Measurements from ENCODE around the gene TSSK2.
A peak's percentile ranks its signal among the peaks of the same experiment; 100 is the strongest.

The TSSK2 gene

DNA sequence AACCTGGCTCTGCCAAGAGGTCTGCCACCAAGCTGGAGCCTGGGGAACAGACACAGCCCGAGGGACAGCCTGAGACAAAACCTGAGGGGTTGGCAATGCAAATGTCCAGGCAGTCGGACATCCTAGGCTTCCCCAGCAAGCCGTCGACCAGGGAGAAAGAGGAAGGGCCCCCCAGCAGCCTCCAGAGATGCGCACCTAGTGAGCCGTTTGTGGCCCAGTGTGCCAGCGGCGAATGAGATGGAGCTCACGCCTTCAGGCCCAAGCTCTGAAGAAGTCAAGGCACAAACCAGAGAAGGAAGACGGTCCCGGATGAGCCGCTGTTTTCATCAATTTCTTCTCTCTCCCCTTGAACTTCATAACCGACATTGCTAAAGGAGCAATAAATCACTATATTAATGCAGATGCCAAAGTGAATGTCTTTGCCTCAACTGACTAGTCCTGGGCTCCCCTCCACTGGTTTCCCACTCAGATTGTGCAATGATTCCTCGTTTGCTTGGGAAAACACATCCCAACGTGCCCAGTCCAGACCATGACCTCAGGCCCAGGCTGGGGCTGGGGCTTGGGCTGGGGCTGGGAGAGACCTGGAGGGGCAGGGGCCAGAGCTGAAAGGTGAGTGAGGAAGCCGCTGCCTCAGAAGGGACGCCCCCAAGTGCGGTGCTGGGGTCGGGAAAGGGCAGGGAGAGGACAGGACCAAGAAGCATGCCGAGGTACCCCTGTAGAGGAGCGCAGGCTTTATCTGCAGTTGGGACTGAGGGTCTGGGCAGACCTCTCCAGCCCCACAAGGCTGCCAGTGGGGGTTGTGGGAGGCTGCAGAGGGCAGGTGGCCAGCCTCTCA, 5.4 kb upstream of the TSSK2 start:
- no peak for DNase-seq

DNA sequence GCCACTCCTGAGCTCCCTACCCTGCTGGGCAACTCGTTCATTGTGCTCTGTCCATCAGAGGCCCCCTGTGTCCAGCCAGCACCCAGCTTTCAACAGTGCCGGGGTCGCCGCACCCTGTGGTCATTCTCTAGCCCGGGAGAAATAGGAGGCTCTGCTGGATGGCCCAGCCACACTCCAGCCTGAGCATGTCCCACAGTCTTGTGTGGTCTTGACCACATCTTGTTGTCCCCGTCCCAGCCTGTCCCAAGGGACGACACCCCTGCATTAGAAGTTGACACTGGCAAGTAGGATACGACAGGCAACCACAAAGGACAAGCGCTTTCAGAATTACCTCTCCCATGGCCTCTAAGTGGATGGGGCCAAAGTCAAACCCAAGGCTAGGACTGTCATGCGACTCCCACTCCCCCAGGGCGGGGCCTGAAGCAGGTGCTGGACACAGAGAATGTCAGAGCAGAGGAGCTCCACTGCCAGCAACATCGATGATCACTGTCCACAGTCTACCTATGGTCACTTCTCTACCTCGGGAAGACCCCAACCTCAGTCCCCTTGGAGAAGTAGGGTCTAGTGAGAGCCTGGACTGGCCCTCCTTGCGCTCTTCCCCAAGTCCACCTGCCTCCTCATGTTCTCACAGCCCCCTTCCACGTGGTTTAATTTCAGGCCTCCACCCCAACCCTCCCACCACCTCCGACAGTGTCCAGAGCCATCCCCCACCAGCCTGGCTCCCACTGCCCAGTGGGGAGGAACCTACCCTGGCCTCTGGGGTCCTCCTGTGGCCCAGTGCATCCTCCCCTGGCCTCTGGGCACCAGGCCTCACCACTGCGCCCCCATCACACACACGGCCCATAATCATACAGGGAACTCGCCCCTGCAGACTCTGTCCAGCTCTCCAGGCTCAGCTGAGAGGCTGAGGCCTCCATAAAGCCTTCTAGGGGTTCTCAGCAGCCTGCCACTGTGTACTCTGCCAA, 4.5 kb upstream of the TSSK2 start:
- no peak for DNase-seq

DNA sequence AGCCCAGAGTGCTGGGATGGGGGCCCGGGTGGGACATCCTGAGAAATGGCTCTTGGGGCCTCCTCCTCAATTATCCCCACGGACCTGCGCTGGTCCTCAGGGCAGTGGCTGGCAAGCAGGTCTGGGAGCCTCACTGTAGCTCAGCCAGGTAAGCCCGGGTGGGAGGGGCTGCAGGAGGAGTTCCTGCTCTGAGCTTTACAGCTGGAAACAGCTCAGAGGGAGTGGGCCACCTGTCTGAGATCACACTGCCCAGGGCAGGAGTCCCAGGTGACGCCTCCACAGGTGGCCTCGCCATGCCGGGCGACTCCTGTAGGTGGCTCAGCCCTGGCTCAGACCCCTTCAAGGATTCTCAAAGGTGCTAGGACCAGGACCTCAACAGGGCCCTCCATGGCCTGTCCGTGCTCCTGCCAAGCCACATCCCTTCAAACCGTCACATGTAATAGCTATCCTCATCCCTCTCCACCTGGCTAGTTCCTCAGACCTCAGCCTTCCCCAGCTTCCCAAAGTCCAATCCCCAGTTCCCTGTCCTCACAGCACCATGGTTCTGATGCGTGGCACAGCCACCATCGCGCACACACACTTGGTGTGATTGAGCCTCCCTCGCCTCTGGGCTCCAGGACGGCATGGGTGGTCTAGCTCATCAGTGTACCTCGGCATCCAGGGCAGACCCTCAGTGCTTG, 3.6 kb upstream of the TSSK2 start:
- DNase-seq, result no peak

DNA sequence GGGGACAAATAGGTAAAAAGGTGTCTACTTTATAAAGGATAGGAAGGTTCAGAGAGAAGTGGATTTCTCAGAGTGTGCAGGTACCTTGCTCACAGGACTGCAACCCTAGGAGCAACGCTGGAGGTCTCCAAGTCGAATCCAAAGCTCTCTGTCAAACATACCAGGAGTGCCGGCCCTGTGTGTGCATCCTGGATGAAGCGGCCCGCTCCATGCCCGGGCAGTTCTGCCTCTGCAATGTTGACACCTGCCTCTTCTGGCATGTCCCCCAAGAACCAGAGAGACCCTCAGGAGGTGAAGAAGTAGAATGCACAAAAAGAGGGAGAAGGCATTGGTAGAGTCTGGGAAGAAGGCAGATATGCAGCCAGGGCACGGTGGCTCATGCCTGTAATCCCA, 3.1 kb upstream of the TSSK2 start:
- no peak for DNase-seq

DNA sequence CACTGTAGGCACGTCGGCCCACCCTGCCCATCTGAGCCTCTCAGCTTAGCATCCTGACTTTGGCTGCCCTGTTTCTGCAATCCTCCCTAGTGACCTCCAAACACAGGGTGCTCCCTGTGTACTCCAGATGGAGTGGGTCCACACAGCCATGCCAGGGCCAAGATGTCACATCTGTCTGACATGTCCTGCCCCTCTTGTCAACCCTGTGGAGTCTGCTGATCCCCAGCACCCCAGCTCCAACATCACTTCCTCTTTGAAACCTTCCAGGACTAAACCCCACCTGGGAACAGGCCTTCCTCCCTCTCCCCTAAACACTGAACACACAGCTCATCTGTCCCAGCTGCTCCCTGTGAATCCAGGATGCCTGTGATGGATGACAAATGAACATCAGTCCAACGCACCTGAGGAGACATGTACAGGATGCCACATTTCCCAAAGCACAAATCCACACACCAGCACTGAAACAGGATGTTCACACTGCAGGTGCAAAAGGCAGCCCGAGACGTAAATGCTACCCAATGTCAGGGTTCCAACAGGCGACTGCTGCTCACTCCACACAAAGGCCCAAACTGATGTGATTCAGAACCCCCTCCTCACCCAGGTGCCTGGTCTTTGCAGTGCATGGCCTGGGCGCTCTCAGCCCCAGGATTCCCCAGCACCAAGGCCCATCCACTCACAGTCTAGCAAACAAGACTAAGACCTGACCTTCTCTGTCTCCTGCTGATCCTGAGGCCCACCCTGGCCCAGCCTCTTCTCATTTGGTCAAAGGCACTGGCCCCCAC, 2.0 kb upstream of the TSSK2 start:
- DNase-seq, result no peak

DNA sequence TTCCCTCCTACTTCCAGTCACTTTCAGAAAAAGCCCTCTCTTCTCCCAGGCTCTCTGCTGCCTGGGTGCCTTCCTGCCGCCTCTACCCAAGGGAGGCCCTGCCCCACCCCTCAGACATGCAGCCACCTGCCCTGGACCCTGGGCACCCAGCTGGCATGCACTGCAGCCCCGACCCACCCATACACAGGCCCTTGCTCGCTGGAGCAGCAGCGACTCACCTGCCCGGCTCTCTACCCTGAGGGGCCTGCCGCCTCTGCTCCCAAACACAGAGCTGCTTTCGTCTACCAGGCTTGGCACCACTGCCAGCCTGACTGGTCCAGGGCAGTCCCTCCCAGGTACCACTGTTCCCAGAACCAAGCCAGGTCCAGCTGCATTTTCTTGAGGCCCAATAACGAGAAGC, 1.2 kb upstream of the TSSK2 start:
- no peak for DNase-seq

DNA sequence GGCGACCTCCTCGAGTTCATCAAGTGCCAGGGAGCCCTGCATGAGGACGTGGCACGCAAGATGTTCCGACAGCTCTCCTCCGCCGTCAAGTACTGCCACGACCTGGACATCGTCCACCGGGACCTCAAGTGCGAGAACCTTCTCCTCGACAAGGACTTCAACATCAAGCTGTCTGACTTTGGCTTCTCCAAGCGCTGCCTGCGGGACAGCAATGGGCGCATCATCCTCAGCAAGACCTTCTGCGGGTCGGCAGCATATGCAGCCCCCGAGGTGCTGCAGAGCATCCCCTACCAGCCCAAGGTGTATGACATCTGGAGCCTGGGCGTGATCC, 542 bp downstream of the TSSK2 start:
- no peak for DNase-seq

DNA sequence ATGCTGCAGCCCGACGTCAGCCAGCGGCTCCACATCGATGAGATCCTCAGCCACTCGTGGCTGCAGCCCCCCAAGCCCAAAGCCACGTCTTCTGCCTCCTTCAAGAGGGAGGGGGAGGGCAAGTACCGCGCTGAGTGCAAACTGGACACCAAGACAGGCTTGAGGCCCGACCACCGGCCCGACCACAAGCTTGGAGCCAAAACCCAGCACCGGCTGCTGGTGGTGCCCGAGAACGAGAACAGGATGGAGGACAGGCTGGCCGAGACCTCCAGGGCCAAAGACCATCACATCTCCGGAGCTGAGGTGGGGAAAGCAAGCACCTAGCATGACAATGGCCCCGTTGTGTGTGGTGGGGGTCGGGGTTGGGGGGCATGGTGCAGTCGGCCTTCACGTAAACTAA, 1.0 kb downstream of the TSSK2 start:
- DNase-seq, result no peak

DNA sequence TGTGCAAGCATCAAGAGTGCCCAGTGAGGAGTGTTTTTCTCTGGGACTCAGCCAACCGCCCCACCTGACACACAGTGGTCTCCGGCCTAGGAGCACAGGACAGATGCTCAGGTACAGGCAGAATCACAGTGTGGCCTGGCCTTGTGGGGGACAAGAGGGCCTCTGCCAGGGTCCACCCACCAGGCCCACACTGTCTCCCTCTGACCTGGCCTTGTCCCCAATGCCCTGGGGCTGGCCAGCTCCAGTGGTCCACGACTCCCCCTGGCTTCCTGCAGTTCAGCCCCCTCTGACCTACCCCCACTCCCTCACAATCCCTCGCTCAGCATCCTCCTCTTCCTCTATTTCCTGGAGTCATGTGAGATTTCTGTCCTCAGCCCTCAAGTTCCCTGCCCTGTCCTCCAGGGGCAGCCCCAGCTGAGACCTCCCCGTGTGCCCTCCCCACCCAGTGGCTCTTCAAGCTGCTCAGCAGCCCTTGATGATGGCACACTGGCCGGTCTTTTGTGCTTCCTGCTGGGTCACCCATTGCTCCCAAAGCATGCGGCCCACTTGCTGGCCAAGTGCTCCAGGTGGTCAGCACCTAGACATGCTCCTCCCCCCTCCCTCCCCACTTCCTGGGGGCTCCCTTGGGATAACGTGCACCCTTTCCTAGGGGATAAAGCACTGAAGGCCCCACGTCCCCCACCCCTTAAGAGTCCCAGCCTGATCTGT, 1.7 kb downstream of the TSSK2 start:
- no peak for DNase-seq

DNA sequence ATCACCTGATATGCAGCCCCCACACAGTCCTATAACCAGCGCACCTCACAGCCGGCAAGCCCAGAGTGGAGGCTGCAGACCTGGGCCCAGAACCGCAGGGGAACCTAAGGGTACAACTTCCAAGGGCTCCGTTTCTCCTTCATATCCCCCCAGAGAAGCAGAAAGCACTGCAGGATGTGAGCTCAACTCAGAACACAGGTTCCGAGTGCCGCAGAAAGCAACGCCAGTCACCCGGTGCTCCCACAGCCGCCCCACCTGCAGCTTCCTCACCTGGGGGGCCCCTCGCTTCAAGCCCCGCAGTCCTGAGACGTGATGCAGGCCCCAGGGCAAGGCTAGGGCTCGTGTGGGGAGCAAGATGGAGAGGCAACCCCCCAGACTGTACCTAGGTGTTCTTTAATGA, 2.5 kb downstream of the TSSK2 start:
- no peak for DNase-seq

DNA sequence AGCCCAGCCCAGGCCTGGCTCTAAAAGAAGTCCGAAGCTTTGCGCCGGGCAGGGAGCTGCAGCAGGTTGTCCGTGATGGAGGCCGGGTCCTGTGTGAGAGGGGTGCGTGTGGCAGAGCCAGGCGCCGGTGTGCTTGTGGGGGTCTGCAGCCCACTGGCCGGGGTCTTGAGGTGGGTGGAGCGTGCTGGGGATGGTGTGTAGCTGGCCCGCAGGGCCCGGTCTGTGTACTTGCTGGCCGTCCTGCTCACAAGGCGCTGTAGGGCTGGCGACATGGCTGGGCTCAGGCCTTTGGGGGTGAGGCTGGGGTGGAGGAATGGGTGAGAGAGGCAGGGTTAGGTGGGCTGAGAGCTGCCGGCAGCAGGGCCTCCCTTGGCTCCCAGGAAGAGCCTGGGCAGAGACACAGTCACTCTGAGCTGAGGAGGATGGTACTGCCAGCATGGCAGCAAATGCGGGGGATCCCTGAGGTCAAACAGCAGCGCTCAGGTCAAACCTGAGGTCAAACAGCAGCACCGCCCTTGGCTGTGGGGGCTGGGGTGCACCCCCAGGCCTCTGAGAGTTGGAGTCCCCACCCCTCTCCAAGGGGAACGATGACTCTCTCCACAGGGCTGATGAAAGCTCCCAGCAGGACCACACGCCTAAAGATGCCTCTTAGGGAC, 3.2 kb downstream of the TSSK2 start:
- no peak for DNase-seq

DNA sequence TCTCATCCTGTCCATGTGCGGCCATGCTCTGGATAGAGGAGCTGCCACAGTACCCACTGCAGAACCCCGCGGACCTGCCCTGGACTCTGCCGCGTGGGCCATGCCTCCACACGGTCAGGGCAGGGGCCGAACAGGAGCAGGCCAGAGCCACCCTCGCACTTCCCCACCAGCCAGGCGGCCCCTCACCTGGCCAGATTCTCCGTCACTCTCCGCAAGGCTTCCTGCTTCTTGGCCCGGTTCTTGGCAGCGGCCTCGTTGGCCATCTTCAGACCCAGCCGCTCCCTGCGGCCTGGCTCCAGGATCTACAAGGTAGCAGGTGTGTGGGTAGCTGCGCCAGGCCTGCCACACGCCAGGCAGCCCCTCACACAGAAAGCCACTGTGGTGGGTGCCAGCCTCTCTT, 3.8 kb downstream of the TSSK2 start:
- DNase-seq, result no peak

DNA sequence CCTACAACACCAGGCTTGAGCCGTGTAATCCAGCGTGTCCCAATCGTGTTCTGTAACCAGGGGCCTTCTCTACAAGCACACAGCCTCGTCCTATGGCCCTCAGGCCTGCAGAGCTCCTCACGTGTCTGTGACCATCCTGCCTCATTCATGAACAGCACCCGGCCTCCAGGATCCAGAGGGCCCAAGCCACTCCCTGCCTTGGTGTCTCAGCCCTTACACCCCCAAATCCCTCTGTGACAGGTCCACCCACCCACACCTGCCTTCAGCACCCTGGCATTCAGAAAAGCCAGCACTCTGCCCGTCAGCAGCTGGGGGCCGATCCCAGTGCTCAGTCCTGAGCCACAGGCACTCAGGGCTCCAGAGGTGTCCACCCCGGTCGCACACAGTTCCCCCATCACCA, 5.8 kb downstream of the TSSK2 start:
- no peak for DNase-seq

DNA sequence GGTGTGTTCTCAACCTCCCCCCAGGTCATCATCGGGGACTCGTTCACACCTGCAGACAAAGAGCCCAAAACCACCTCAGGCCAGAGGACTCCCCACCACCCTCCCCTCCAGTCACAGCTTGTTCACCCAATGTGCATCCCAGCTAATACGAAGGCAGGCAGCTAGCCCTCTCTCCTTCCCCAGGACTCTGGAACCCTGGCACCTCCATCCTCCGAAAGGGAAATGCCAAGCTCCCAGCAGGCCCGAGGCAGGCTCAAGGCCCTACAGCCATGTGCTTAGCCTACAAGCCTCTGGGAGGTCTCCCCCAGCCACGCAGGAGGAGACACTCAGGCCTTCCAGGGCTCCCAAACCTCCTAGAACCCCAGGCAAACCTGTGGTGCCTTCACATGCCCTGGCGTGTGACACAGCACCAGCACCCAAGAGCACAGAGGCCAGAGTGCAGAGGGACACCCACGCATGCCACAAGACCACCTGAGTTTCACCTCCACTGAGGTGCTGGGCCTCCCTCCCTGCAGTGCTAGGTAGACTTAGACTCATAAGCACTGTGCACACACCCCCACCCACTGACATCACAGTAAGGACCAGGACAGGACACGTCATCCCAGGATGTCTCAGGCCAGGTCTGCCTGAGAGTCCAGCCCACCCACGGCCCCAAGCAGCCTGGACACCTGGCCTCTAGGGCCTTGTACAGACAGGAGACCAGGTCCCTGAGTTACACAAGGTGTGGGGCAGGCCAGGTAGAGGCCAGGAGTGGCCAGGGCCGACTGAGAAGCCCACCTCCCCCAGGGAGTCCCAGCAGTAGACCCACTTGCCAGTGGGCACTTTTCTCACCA, 6.5 kb downstream of the TSSK2 start:
- DNase-seq, result no peak

DNA sequence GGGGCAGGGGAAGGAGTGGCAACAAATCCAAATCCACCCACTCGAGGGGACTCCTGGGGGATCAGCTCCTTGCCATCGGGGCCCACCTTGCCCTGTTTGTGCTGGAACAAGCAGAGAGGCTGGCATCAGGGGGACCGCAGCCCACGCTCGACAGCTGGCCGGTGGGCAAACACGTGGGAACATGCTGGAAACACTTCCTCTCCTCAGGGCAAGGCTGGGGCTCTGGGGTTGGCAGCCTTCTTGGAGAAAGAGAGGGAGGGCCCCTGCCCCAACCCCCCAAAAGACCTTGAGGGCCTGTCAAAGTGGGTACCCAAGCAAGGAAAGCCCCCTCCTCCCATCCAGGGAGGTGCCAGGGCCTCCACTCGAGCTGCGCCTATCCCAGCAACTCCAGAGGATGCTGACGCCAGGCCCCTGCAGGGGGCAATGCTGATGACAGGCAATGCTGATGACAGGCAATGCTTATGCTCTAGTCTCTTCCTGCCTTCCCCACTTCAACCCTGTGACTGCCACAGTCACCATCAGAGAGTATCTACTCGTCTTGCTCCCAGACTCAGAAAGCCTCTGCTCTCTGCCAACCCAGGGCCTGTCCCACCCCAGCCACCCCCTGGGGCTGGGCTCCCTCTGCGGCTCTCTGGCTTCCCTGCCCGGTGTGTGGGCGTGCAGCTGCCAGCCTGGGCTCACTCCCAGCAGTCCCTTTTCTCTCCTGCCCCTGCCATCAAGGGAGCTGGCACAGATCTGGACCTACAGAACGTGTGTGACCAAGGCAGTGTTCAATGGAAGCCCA, 7.3 kb downstream of the TSSK2 start:
- peak in 1 of 2 donors; percentile 1 for DNase-seq

DNA sequence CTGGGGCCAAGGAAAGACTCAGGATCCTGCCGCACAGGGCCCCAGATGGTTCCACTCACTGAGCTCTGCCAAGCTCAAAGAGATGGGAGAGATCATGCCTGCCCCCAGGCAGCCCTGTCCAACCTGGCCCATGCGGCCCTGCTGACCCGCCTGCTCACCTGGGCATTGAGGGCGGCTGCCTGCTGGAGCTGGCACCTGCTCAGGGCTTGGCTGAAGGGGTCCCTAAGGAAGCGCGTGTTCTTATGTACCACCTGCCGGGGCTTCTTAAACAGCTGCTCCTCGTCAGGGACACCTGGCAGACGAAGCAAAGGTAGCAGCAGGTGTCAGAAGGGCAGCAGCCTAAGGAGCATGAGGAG, 7.9 kb downstream of the TSSK2 start:
- DNase-seq, result no peak

DNA sequence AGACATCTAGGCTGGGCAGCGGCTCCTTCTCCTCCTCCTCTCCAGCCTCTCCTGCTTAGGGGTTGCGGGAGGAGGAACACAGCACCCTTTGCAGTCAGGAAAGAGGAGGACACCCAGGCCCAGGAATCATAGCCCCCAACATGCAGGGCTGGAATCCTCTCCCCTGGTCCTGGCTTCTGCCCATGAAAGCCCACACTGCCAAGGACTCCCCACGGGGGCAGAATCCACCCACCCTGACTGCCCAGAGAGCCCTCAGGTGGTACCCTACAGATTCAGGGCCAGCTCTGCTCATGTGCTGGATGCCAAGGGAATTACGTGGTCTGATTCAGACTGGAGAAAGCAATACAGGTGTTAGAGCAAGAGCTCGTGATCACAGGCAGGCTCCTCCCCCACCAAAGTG, 8.9 kb downstream of the TSSK2 start:
- DNase-seq, result no peak

DNA sequence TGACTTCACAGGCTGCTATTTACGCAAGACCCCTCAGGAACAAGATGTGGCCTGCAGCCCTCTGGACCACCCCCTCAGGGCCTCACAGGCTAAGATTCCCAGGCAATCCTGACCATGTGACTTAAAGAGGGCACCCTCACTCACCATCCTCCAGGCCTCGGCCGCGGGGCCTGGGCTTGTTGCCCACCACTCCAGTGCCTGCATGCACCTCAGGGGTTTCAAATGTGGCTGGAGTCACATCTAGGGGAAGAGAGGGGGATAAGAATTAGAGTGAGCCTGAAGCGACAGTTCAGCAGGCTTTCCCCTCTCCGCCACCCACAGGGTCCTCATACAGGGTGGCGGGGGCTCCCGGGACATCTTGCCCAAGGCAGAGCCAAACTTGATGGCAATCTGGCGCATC, 11.3 kb downstream of the TSSK2 start:
- DNase-seq, result no peak

DNA sequence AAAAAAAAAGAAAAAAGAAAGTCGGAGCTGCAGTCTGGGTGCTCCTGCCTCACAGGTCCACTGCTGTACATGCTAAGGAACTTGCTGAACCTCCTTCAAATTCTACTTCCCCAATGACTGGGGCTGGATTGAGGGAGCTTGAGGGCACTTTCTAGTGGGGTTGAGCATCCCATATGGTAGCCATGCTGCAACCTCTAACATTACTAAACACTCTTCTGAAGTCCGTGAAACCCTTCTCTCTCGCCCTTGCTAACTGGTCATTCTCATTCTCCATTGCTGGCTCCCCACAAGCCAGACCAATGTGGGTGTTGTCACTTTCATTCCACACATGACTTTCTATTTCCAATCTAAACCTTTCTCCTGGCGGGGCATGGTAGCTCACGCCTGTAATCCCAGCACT, 12.1 kb downstream of the TSSK2 start:
- DNase-seq, result no peak

DNA sequence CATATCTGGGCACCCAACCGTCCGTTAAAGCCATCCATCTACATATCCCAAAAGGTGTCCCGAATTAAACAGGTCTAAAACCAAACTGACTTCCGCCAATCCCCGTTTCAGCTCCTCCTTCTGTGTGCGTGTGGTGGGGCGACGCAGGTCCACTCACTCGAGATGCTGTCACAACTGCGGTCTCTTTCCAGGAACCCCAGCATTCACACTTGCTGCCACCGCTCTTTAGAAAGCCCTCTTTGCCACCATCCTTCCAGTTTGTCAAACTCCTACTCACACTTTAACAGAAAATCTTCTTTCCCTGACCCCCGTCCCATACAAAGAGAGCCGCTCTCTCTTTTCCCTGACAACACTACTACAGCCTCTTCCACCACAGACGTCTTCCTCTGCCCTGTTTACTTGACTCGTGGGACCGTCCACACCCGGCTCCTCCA, 12.9 kb downstream of the TSSK2 start:
- no peak for DNase-seq
